Ureter (tissue), 1 donor: ENCODE data around the gene THOC6. TPM values are rescaled to one million over a fixed set of nuclear protein-coding genes. Genes with fewer than 3 reads are reported as not detected.
"Not testable (repeated sequence)": the region's sequence is repeated elsewhere in the genome, so short reads cannot be mapped to it uniquely, and the experiment has no call there.

ENCODE experiments used
- DNase-seq: peaks from one replicate; pipeline ENCODE4 v3.0.0-alpha.2; 2020; ENCODE audit warnings: low spot score
- total RNA-seq: library from RNA; stranded (reverse); gene quantifications from one replicate; pipeline ENCODE4 v1.2.4, GENCODE V29; 2023
- donor health status: DM: yes; HTN: yes; CAD: no.

THOC6 gene
- total RNA-seq, 1 donor from 2014 or later: 29.8 TPM

DNA sequence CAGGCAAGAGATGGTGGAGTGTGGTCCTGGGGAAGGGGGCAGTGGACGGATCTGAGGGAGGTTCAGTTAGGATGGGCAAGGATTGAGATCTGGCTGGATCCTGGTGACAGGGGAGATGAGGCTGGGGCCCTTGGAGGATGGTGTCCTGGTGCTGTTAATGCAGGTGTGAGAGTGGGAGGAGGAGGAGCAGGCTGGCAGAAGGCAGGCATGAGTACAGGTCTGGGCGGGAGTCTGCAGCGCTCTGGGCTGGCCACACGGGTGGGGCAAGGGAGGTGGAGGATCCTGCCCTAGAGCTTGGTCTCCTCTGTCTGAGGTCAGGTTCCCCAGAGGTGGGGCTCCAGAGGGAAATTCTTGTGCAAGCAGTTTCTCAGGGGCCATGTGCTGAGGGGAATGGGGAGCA, 48.3 kb downstream of the THOC6 start:
- DNase-seq: not testable (repeated sequence)

DNA sequence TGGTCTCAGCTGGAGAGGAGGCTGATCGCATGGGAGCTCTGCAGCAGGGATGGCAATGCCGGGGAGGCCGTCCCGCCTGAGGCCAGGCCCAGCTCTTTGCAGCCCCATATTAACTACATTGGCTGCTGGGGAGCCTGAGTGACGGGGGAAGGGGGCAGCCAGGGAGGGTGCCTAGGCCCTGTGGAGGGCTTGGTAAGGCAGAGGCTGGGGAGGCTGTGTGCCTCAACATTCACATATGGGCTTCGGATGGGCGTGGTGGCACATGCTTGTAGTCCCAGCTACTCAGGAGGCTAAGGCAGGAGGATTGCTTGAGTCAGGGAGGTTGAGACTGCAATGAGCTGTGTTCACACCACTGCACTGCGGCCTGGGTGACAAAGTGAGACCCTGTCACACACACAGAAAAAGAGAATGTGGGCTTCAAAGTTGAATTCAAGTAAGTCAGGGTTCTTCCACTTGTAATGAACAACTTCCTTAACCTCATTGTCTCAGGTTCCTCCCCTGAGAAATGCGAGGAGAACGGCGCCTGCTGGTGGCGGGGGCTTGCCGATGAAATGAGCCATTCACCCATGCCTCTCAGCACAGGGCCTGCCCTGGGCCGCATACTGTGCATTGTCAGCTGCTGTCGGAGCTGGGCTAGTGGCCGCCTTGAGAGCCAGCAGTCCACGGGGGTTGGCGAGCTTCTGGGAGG, 48.9 kb downstream of the THOC6 start:
- not testable (repeated sequence) for DNase-seq

- DNase-seq: no peak
Measured at GRCh38 chr16:3073448-3073847, 49.6 kb downstream of the THOC6 start.

GRCh38 chr16:3074860-3075522, 51.2 kb downstream of the THOC6 start:
- DNase-seq: no peak

DNA sequence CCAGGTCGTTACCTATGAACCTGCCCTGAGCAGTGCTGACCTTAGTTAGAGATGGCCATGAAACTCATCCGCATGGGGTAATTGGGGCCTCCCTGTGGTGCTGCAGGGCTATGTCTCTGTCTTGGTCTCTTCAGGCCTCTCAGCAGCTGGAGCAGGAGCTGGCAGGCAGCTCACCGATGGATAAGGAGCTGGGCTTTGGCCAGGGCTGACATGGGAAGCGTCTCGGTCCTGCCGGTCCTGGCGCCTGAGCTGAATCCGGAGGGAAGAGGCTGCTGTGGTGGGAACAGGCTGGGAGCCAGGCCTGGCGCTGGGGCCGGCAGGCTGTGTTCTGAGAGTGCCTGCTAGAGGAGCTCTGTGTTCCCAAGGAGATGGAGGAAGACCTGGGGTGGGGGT, 51.7 kb downstream of the THOC6 start:
- no peak for DNase-seq

DNA sequence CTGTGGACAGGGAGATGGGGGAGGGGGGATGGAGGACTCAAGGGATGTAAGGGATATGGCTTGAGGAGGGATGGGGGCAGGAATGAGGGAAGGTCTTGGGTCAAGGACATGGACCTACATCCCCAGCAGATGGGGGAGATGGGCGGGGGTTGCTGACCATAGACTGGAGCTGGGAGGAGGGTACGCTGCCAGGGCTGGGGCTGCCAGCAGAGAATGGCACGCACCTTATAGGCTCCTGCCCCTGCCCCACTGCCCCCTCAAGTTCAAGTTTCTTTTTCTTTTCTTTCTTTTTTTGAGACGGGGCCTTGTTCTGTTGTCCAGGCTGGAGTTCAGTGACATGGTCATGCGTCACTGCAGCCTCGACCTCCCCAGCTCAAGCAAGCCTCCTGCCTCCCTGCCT, 52.1 kb downstream of the THOC6 start:
- not testable (repeated sequence) for DNase-seq

DNA sequence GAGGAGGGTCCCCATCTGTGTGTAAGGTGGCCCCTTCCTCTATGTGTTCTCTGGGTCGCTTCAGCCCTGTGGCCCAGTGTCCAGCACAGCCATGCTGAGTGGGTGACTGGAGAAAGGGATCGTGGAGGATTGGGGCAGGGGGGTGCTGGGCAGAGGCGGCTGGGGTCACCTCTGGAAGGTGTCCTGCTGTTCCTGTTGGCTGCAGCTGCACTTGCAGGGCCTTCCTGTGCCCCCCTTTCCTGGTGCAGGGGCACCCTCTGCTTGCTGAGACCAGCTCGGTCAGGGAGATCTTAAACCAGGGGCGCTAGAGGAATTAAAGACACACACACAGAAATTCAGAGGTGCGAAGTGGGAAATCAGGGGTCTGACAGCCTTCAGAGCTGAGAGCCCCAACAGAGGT, 52.7 kb downstream of the THOC6 start:
- no peak for DNase-seq

Other genes with a start within 250 kb of the THOC6 start
- 274 TPM for gene ELOB, start 246.8 kb upstream of the THOC6 start, total RNA-seq
- gene PRSS33, start 236.5 kb upstream of the THOC6 start, total RNA-seq: not detected
- not detected for gene PRSS41, start 225.6 kb upstream of the THOC6 start, total RNA-seq
- gene PRSS21, start 206.8 kb upstream of the THOC6 start, total RNA-seq: 1.3 TPM
- gene ZG16B, start 193.7 kb upstream of the THOC6 start, total RNA-seq: 31.8 TPM
- gene PRSS22, start 165.9 kb upstream of the THOC6 start, total RNA-seq: 41.2 TPM
- 23.5 TPM for gene FLYWCH2, start 140.8 kb upstream of the THOC6 start, total RNA-seq
- 39.6 TPM for gene FLYWCH1, start 112.1 kb upstream of the THOC6 start, total RNA-seq
- gene KREMEN2, start 59.8 kb upstream of the THOC6 start, total RNA-seq: not detected
- 4.5 TPM for gene PAQR4, start 54.7 kb upstream of the THOC6 start, total RNA-seq
- 2.2 TPM for gene PKMYT1, start 43.6 kb upstream of the THOC6 start, total RNA-seq
- 0.42 TPM for gene CLDN9, start 11.1 kb upstream of the THOC6 start, total RNA-seq
- not detected for gene CLDN6, start 5.9 kb upstream of the THOC6 start, total RNA-seq
- gene TNFRSF12A, start 3.7 kb upstream of the THOC6 start, total RNA-seq: 27.7 TPM
- gene HCFC1R1, start 93 bp upstream of the THOC6 start, total RNA-seq: 46.3 TPM
- 94.3 TPM for gene BICDL2, start 12.9 kb downstream of the THOC6 start, total RNA-seq
- 0.78 TPM for gene MMP25, start 22.5 kb downstream of the THOC6 start, total RNA-seq
- 13.7 TPM for gene IL32, start 41.6 kb downstream of the THOC6 start, total RNA-seq
- gene ZSCAN10, start 75.3 kb downstream of the THOC6 start, total RNA-seq: not detected
- gene ZNF205, start 88.6 kb downstream of the THOC6 start, total RNA-seq: 8.2 TPM
- gene ZNF213, start 111.0 kb downstream of the THOC6 start, total RNA-seq: 12.6 TPM
- not detected for gene OR1F1, start 164.2 kb downstream of the THOC6 start, total RNA-seq
- gene ZNF200, start 211.1 kb downstream of the THOC6 start, total RNA-seq: 7.8 TPM
- 1.8 TPM for gene MEFV, start 232.6 kb downstream of the THOC6 start, total RNA-seq